GM10266 (cell line): ENCODE results near the gene TWIST1.

Experiments used
- DNase-seq: peaks from one replicate; pipeline ENCODE4 v3.0.0; 2012; ENCODE audit errors: extremely low spot score
- TF ChIP-seq, protein P1 (sequence below): IDR thresholded peaks from 2 replicates; pipeline ENCODE4 v1.5.1; 2012; ENCODE audit warnings: mild to moderate bottlenecking, low read depth; ENCODE audit not compliant: control insufficient read depth, insufficient read depth; ENCODE audit errors: missing control alignments

The TWIST1 gene

DNA sequence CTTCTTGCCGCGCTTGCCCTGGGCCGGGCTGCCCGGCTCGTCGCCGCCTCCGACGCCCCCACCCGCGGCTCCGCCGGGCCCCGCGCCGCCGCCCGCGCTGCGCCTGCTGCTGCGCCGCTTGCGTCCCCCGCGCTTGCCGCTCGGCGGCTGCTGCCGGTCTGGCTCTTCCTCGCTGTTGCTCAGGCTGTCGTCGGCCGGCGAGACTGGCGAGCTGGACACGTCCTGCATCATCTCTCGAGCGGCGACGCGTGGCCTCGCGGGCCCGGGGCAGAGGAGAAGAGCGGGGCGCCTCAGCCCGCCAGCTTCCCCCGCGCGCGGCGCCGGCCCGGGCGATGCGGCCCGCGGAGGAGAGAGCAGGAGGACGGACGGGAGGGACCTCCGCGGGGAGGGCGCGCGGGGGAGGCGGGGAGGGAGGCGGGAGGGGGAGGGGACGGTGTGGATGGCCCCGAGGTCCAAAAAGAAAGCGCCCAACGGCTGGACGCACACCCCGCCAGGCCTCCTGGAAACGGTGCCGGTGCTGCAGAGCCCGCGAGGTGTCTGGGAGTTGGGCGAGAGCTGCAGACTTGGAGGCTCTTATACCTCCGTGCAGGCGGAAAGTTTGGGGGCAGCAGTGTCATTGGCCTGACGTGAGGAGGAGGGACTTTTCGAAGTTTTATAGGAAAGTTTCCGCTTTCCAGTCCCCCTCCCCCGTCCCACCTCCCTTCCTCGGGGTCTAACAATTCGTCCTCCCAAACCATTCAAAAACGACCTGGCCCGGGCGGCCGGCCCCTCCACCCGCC lies at the start of gene TWIST1:
TWIST1 (minus strand) TSS at position 546 of the 779 bp plus-strand sequence; CDS start at position 231, 315 bp downstream.
- peak; percentile 54 for DNase-seq
- TF ChIP-seq, protein P1, sequence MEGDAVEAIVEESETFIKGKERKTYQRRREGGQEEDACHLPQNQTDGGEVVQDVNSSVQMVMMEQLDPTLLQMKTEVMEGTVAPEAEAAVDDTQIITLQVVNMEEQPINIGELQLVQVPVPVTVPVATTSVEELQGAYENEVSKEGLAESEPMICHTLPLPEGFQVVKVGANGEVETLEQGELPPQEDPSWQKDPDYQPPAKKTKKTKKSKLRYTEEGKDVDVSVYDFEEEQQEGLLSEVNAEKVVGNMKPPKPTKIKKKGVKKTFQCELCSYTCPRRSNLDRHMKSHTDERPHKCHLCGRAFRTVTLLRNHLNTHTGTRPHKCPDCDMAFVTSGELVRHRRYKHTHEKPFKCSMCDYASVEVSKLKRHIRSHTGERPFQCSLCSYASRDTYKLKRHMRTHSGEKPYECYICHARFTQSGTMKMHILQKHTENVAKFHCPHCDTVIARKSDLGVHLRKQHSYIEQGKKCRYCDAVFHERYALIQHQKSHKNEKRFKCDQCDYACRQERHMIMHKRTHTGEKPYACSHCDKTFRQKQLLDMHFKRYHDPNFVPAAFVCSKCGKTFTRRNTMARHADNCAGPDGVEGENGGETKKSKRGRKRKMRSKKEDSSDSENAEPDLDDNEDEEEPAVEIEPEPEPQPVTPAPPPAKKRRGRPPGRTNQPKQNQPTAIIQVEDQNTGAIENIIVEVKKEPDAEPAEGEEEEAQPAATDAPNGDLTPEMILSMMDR, result no peak

GRCh38 chr7:19161671-19162070 lies 44.2 kb upstream of the TWIST1 start:
- TF ChIP-seq, protein P1, result no peak
- no peak for DNase-seq

DNA sequence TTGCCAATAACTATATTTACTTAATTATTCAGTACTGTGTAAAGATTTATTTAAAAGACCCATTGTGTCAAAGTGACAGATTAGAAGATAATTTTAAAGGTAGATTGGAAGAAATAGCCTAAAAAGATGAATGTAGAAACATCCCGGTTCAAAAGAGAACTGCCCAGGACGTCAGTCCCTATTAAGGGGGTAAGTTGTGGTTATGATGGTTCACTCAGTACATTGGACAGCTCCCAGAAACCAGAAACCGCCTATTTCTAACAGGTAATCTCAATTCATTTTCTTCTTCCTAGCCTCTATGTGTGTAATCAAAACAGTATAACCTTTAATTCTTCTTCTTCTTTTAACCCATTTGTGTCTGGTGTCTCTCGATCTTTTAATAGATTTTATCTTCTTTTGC lies 29.3 kb upstream of the TWIST1 start:
- TF ChIP-seq, protein P1, result no peak
- DNase-seq, result no peak

DNA sequence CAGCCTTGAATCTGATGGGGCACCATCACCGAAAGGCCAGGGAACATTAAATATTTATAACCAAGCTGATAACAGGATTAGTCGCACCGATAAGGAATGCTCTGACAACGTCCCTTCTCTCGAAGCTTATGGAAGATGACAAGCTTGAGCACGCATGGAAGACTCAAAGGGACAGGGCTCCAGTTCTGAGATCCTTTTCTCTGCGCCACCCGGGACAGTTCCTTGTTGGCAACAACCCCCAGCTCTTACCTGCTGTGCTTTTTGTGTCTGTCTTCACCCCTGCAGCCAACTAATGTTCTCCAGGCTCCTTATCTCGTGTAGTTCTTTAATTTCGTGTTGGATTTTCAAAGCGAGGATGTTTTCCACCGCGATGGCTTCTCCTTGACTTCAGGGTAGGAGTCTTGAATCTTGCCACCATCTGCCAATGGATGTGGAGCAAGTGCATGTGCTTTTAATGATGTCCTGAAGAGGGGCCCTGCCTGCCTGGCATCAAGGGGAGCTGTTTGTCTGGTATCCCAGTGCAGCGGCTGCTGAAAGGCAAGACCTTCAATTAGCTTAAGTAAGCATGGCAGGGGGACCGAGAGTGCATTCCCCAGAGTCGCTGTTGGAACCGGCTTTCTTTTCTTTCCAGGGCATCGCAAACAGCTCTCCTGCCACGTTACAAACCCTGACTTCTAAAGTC lies 28.1 kb upstream of the TWIST1 start:
- DNase-seq, result no peak
- TF ChIP-seq, protein P1, result no peak

DNA sequence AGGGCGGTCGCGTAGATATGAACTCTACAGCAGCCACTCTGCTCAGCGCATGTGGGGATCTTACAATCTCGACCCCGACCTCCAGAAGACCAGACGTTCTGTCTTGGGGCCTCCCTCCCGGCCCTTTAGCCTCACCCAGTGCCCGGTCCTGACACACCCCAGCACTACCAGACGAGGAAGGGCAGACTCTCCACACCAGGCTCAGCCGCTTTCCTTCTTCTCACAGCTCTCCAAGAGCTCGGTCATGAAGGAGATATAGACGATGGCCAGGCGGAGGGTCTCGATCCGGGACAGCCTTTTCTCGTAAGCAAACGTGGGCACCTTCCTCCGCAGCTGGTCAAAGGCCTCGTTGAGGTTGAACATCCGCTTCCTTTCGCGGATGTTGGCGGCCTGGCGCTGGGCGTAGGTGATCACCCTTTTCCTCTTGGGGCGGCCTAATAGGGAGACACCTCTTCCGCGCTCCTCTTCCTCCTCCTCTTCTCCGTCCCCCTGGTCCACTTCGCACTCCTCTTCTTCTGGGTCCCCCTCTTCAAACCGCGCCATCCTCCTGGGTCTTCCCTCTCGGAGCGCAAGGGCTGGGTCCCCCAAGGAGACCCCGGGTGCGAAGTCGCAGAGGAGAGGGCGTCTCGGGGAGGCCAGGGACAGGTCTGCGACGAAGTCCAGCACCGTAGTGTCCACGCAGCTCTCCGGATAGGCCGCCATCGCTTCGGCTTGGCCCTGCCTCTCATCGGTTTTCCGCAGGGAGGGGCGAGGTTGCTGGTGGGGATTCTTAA lies 27.4 kb upstream of the TWIST1 start, which contains the start of gene FERD3L:
FERD3L (minus strand) TSS at position 761 of the 773 bp plus-strand sequence; CDS start at position 702, 59 bp downstream.
- no peak for DNase-seq
- TF ChIP-seq, protein P1, result no peak

GRCh38 chr7:19143881-19144574 lies 26.6 kb upstream of the TWIST1 start:
- DNase-seq, result no peak
- TF ChIP-seq, protein P1, result no peak
